Epithelial cell of proximal tubule (primary cell): ENCODE data around the gene NBEAL2. TPM values are rescaled to one million over a fixed set of nuclear protein-coding genes. Genes with fewer than 3 reads are reported as not detected.

ENCODE experiments used
- DNase-seq: peaks from one replicate; pipeline ENCODE4 v3.0.0-alpha.2; 2011; ENCODE audit warnings: low read depth
- H3K4me3 ChIP-seq: 2 replicates; pipeline ENCODE4 v1.5.1; 2011; ENCODE audit warnings: low read depth, mild to moderate bottlenecking, low read length
- total RNA-seq: library from RNA; depleted of rRNA; stranded (reverse); fragments of >200 nt; gene quantifications from 2 replicates; pipeline ENCODE4 v1.2.3, GENCODE V29; 2015
- TF ChIP-seq, protein P1 (sequence below): conservative IDR thresholded peaks from 2 replicates; pipeline ENCODE4 v1.5.1; 2012; ENCODE audit warnings: low read depth, mild to moderate bottlenecking, low read length

NBEAL2 gene
- total RNA-seq, 1 donor from 2014 or later, result 79.7 TPM

DNA sequence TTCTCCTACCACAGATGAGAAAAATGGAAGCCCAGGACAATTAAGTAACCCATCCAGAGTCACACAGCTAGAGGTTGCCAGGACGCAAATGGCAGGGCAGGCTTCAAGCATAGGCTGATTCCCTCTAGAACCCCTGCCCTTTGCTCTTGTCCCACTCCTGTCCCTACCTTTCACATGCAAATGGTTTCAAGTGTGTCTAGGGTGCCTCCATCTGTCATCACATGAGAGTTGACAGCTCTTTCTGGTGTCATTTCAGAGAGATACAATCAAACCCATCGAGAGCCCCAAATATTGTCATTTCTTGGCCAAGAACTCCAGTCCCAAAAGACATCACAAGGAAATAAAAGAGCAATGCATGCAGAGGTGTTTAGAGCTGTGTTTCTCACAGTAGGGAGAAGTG, 26.7 kb upstream of the NBEAL2 start:
- TF ChIP-seq, protein P1, sequence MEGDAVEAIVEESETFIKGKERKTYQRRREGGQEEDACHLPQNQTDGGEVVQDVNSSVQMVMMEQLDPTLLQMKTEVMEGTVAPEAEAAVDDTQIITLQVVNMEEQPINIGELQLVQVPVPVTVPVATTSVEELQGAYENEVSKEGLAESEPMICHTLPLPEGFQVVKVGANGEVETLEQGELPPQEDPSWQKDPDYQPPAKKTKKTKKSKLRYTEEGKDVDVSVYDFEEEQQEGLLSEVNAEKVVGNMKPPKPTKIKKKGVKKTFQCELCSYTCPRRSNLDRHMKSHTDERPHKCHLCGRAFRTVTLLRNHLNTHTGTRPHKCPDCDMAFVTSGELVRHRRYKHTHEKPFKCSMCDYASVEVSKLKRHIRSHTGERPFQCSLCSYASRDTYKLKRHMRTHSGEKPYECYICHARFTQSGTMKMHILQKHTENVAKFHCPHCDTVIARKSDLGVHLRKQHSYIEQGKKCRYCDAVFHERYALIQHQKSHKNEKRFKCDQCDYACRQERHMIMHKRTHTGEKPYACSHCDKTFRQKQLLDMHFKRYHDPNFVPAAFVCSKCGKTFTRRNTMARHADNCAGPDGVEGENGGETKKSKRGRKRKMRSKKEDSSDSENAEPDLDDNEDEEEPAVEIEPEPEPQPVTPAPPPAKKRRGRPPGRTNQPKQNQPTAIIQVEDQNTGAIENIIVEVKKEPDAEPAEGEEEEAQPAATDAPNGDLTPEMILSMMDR, result no peak
- no peak for DNase-seq
- no peak overlapping the region for H3K4me3 ChIP-seq

DNA sequence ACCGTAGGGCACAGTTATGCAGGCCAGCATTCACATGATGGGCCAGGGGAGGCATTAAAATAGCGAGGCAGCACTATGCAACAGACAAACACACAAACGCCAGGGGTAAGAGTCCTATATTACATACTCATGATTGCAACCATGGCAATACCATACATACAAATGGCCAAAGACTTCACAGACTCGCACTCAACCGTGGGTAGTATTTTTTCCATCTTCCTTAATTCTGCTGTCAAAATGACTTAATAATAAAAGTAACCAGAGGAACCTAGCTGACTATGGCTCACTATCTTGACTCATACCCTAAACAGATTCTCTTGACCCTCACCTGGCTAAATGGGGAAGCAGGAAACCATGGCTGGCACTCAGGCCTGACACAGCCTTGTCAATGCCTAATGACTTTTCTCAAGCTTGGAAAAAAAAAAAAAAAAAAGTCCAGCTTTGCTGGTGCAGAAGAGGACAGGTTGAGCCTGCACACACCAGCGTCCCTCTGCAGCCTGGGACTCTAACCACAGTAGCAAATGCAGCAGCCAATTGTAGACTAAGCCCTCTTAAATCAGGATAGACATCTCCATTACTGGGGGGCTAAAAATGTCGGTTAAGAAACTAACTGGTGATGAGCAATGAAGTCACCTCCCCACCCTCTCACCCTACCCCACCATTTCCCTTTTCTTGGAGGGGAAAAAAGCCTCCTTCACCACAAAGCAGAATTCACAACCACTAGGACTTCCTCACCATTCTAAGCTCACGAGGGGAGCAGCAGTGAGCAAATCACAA, 26.0 kb upstream of the NBEAL2 start:
- DNase-seq, result no peak
- no peak overlapping the region for H3K4me3 ChIP-seq
- TF ChIP-seq, protein P1, result no peak

DNA sequence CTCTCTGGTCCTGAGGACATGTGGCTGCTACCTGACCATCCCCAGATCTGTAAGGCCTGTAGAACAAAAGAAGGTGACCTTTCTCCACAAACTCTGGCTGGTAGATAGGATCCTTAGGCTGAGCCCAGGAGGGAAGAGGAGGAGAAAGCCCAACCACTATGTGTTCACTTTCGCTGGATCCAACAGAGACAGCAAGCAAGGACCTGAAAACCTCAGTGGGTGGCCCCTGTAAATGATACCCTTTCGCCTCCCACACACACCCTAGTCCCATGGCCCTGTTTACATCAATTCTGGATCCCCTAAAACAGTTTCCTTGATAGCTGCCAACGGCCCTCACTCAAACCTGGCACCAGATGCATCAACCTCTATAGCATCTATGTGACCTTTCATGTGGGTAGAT, 25.3 kb upstream of the NBEAL2 start:
- TF ChIP-seq, protein P1, result no peak
- no peak overlapping the region for H3K4me3 ChIP-seq
- no peak for DNase-seq

DNA sequence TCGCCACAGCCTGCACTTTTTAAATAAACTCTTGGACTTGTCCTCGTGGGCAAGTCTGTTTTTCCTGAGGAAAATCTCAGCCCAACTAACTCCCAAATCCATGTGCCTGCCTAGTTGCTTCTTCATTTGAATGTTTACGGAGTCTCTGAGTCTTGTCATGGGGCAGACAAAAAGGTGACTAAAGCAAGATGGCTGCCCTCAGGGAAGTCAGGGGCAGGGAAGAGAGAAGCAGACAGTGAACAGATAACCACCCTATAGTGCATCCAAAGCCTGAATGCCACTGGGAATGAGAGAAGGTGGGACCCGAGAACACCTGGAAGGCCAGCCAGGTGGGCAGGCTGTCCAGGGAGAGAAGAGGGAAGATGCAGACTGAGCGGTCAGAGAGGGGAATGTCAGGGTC, 24.3 kb upstream of the NBEAL2 start:
- TF ChIP-seq, protein P1, result no peak
- DNase-seq, result no peak
- no peak overlapping the region for H3K4me3 ChIP-seq

DNA sequence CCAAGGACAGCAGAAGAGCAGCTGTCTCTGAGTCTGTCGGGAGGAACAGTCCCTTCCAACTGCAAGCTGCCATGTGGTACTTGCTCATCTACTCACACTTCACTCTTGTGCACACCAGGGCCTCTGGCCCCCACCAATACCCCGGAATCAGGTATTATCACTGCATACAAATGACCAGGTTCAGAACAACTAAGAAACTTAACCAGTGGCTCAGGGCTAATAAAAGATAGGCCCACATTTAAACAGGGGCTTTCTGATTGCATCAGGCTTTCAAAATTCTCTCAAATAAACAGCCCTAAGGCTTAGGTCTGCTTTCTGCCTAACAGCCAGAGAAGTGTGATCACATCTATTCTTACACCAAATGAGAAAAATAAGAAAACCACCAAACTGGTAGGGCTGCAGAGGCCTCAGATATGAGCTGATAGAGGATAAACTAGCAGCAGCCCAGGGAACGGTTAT, 23.6 kb upstream of the NBEAL2 start:
- TF ChIP-seq, protein P1, result no peak
- no peak for DNase-seq
- H3K4me3 ChIP-seq, result no peak overlapping the region

DNA sequence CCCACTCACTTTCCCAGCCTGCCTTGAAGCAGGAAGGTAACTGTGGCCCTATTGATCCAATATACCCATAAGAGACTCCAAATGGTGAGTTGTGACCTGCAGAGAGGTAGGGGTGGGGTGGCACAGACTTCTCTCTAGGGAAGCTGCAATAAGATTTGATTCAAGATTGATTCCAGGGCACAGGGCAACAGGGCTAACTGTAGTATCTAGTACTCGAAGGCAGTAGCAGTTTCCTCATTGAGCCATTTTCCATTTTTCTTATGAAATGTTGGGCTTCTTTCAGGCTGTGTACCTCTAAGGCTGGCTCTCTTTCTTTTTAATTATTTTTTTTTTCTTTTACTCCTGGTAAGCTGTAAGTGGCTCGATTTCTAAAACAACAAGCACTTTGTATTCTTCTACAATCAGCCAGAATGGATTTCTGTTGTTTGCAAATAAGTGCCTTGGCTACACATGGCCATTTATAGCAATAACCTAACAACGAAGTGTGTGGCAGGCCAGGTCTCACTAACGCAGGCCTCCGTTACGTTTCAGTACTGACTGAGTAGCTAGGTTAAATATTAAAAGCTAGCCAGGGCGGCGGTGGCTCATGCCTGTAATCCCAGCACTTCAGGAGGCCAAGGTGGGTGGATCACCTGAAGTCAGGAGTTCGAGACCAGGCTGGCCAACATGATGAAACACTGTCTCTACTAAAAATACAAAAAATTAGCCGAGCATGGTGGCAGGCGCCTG, 22.2 kb upstream of the NBEAL2 start:
- no peak for DNase-seq
- TF ChIP-seq, protein P1, result no peak
- H3K4me3 ChIP-seq, result no peak overlapping the region
